ENCODE results near the gene HSPA6.
A peak's percentile ranks its signal among the peaks of the same experiment; 100 is the strongest.
"Not testable (repeated sequence)": the region's sequence is repeated elsewhere in the genome, so short reads cannot be mapped to it uniquely, and the experiment has no call there.

HSPA6 gene

DNA sequence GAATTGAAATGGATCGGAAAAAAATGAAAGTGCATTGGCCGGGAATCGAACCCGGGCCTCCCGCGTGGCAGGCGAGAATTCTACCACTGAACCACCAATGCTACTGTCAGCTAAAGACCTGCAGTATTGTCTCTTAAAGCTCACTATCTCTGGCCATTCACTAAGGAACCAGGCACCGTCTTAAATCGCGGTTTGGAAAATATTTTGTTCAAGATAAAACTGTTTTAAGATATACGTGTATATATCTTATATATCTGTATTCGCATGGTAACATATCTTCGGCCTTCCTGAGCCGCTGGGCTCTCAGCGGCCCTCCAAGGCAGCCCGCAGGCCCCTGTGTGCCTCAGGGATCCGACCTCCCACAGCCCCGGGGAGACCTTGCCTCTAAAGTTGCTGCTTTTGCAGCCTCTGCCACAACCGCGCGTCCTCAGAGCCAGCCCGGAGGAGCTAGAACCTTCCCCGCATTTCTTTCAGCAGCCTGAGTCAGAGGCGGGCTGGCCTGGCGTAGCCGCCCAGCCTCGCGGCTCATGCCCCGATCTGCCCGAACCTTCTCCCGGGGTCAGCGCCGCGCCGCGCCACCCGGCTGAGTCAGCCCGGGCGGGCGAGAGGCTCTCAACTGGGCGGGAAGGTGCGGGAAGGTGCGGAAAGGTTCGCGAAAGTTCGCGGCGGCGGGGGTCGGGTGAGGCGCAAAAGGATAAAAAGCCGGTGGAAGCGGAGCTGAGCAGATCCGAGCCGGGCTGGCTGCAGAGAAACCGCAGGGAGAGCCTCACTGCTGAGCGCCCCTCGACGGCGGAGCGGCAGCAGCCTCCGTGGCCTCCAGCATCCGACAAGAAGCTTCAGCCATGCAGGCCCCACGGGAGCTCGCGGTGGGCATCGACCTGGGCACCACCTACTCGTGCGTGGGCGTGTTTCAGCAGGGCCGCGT is at the start of gene HSPA6:
Gene HSPA6, plus strand, starts transcription at position 724 of the 925 bp plus-strand sequence. Its CDS starts 119 bp downstream, at position 843.
- DNase-seq = peak; percentile 74

DNA sequence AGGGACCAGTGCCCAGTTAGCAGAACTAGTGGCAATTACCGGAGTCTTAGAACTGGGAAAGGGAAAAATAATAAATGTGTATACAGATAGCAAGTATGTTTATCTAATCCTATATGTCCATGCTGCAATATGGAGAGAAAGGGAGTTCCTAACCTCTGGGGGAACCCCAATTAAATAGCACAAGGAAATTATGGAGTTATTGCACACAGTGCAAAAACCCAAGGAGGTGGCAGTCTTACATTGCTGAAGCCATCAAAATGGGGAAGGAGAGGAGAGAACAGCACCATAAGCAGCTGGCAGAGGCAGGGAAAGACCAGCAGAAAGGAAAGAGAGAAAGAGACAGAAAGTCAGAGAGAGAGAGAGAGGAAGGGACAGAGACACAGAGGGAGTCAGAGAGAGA is 46.6 kb upstream of the HSPA6 start:
- not testable (repeated sequence) for DNase-seq

DNA sequence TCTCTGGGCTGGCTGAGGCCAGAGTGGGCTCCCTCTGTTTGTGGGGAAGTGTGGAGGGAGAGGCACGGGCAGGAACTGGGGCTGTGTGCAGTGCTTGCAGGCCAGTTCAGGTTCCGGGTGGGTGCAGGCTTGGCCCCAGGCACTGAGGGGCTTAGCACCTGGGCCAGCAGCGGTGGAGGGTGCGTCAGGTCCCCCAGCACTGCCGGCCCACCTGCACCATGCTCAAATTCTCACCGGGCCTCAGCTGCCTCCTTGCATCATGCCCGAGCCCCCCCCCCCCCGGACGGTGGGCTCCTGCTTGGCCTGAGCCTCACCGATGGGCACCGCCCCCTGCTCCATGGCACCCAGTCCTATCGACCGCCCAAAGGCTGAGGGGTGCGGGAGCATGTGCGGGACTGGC is 45.4 kb upstream of the HSPA6 start:
- no peak for DNase-seq

DNA sequence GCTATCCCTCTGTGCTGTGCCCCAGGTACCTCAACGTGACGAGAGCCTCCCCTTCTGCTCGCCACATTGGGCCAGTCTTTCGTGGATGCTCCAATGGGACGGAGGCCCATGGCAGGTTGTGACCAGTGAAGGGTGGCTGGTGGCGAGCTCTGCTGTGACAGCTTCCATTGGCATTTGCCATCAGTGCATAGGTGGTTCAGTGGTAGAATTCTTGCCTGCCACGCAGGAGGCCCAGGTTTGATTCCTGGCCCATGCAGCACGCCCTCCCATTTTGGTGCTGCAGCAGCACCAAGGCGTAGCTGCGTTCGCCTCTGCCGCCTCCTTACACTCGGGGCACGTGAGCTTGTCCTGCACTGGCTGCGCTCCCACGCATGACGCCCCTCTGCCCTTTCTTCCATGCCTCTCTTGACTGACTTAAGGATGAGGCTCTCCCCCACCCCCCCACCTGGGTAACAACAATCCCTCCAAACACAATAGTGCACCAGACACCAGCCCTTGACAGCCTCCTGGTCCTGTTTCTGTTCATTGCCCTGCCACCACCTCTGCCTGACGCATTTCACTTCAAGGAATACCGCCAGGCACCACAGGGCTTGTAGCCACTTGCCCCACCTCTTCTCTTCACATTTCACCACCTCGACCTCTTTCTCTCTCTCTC is 43.8 kb upstream of the HSPA6 start:
- DNase-seq = no peak

DNA sequence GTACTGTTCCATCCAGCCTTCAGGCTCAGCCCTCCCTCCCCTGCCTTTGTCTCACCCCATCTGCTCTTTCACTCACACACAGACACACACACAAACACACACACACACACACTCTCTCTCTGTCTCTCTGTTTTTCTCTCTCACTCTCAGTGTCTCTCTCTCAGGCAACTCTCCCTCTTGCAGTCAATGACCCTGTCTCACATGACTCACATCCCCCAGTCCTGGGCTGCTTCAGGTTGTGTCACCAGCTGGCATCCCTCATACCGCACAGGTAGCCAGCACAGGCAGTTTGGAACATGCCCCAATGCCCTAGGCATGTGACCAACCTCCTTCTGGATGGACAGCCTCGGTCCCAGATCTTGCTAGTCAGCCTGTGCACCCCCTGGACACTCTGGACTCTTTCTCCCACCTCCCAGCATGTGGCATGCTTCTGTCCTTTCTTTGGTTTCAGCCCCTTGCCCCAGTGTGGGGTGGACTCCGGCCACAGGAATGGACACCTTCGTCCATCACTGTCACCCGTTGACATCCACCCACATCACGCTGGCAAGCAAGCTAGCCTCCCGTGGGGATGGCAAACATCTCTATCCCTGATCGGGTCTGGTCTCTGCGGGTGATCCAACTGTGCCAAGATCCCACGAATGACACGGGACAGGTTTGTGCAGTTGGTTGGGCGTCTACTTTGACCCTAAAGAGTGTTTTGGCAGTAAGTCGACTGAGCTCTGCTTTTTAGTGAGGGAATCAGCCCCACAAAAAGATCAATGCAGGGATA is 42.5 kb upstream of the HSPA6 start:
- no peak for DNase-seq

DNA sequence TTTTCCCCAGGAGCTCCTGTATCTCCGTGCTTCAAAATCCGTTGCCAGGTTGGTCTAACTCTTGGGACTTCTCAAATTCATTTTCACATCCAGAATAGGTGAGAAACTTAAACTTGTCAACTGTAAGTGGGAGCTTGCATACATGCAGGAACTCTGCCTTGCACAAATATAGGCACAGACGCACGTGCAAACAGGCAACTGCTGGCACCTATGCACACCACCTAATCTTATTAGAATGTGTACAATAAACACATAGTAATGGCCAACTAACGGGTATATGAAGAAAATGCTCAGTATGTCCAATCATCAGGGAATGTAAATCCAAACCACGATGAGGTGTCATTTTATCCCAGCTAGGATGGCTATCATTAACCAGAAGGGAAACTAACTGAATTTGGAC is 41.7 kb upstream of the HSPA6 start:
- DNase-seq = no peak

DNA sequence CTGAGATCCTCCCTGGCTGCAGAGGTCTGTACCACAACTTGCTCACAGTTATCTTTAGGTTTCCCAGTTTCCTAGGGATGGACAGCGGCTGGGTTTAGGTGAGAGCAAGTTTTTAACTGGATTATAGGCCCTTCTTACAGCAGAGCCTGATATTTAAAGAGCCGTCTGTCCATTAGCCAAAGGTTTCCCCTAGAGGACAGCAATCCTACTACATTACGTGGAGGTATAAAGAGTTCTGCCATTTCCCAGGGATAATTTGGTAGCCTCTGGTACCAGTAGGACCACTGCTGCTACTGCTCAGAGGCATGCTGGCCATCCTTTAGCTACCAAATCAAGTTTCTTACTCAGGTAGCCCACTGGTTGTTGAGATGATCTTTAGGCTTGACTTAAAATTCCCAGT is 41.0 kb upstream of the HSPA6 start:
- no peak for DNase-seq

DNA sequence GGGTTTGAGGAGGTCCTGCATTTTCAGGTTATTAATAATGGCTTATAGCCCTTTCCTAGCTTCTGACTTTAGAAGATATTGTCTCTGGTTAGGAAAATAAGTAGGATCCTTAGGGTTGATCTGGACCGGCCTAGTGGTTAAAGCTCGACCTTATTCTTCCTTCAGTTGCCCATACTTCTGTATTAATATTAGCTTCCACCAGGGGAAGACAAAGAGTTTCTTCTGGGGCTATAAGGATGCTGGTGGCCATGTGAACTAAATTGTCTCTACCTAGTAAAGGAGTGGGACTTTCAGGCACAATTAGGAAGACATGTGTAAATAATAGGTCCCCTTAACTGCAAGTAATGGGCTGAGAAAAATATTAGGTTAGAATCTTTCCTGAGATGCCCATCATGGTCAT is 39.7 kb upstream of the HSPA6 start:
- no peak for DNase-seq

DNA sequence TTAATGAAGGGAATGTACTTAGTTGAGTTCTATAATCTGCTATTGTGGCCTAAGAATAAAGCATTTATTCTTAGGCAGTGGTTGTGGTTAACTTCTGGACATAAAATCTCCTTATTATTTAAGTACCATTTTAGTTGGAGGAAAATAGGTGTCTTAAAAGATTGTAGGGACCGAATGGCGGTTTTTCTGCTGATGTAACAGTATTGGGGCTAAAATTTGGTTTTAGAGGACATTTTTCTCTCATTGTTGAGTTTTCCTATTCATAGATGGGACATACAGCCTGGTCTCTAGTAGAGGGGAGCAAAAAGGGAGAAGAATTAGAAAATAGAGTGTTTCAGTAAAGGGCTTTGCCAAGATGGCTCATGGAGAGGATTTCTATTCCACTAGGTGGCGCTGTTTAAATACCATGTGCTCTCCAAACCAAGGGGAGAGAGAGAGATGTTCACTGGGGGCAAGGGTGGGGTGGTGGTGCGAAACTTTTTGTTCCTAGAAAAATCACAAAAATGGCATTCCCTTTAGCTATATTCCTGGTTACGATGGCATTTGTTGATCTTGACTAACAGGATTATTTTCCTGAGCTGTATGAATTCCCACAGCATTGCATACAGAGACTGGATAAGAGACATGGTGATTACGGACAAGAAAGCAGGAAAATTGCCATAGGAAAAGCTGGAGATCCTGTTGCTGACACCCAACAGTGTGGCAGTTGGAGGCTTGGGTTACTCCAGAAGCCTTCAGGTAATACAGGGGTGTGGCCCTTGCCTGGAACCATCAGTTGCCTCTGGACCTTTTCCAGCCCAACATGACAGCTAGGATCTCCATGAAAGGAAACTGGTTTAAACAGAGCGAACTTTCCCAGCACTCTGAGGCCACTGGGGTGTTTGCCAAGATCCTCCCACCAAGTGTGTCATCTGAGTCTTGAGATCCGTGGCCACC is 37.3 kb upstream of the HSPA6 start:
- peak; percentile 62 for DNase-seq

DNA sequence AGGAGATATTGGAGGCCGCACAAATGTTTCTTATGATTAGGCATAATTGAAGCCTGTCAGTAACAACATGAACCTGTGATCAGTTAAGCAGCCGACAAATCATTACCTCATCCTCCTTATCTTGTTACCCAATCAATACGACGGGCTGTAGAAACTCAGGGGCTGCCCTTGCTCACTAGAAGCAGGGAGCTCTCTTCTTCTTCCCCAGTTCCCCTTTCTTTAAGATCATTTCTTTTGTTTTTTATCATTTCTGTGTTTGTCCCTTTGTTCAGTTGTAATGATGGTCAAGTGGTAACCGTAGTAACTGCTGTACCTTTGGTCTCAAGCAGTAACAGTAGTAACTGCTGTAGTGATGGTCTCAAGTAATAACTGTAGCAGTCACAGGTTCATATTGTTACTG is 32.9 kb upstream of the HSPA6 start:
- no peak for DNase-seq

DNA sequence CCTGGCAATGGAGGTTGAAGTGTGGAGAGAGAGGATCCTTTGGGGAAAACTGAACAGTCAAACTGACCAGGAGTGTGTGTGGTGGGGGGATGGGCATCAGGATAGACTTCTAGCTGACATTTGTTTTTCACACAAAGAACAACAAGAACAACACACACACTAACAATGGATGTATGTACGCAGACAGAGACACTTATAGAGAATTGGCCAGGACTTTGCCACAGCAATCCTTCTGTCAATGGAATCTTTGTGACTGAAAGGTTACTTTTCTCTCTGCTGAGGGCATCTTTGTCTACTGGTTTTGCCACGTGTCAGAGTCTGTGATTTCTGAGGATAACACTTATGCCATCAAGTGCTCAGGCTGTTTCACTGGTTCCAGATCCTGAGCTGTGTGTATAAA is 31.5 kb upstream of the HSPA6 start:
- no peak for DNase-seq

DNA sequence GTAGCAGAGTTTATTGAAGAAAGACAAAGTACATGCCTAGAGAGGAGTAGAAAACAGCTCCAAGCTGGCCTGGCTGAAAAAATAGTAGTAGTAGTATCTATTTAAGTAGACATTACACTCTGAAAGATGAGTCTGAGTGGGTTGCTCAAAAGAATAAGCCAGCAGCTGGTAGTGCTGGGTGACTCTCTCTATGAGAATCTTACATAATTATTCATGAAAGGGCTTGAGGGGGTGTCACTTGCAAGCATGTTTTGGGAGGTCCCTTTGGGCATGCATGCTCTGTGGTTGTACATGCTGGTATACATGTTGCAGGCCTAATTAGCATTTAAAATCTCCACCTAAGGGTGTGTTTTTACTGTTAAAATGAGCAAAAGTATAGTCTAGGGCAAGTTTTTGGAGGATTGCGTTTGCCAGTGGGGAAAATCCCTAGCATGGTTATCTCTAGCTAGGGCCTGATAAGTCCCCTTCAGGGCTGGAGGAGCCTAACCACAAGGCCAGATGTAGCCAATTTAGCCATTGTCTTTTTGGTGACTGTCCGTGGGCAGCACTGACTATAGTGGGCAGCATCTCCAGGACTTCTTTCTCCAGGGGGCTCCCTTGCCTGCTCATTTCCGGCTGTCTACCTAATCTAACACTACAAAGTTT is 30.1 kb upstream of the HSPA6 start:
- no peak for DNase-seq

DNA sequence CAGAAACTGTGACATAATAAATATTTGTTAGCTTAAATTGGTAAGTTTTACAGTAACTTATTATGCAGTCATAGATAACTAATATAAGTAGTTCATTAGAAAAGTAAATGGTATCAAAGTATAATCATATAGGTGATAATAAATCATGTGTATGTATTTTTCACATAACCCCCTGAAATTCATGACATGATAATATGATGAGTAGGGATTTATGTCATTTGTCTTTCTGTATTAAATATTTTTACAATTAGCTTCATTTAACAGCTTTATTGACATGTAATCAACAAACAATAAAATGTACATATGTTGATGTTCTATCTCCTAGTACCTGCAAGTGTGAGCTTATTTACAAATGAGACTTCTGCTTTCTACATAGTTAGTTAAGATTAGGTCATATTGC is 28.9 kb upstream of the HSPA6 start:
- no peak for DNase-seq

DNA sequence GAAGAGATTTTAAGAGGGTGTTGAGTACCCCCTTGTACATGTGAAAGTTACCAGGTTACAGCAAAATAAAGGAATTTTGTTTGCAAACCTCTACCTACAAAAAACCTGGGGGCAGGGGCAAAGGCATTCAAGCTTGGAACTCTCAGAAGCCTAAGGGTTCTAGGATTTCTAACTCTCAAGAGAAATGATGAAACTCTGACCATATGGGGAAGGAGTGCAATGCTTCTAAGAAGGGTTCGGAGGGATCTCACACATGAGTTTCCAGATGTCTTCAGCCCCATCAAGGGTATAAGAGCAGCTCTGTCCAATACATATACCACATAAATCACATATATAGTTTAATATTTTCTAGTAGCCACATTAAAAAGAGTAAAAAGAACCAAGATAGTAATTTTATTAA is 26.4 kb upstream of the HSPA6 start:
- no peak for DNase-seq

DNA sequence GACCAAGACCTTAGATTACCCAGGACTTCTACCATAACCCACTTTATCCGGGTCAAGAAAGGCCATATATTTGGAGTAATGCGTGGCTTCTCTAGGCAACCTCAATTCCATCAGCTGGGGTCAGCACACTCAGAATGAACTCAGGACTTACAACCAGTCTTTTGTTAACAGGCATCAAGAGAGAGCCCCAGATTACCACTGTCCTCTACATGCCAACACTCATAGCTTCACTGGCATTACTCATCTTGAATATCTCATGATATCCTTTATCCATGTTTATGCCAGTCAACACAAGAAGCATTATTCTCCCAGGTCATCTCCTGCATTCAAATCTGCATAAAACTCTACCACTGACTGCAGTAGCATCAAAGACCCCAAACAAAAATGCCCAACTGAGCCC is 25.7 kb upstream of the HSPA6 start:
- DNase-seq = no peak

DNA sequence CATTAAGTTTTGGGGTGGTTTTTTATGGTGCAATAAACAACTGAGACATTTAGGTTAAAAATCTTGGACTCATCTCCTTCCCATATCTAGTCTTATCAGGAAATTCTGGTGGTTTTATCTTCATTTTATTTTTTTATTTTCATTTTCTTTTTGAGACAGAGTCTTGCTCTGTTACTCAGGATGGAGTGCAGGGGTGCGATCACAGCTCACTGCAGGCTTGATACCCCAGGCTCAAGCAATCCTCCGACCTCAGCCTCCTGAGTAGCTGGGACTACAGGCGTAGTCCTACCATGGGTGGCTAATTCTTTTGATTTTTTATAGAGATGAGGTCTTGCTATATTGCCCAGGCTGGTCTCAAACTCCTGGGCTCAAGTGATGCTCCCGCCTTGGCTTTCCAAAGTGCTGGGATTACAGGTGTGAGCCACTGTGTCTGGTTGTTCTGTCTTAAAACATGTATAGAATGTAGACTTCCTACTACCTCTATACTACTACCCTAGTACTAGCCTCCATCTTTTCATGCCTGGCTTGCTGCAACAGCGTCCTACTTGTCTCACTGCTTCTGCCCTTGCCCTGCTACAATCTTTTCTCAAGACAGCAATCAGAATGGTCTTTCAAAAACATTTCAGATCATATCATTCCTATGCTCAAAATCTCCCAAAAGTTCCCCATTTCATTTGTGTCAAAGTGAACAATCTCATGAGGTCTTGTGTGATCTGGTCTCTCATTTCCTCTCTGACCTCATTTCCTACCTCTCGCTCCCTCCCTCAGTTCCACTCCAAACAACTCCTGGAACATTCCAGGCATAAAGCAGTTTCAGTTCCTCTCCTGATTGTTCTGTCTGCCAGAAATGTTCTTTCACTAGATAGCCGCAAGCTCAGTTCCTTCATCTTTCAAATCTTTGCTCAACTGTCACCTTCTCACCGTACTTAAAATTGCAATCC is 25.0 kb upstream of the HSPA6 start:
- no peak for DNase-seq

DNA sequence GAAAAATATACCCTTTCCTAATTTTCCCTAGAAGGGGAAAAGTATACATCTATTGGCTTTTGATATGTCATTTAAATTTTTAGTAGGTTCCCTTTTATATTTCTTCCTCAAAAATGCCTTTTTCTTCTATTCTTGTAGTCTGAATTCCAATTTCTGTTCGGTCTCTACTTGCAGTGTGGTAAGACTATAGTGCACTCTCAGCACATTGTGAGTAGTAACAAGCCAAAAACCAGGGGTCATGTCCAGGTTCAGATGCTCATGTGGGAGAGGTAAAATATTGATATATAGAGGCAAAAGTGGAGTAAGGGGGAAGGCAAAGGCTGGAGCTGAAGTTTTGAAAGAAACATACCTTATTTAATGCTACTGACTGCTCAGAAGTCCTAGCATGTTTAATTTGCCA is 23.1 kb upstream of the HSPA6 start:
- no peak for DNase-seq

DNA sequence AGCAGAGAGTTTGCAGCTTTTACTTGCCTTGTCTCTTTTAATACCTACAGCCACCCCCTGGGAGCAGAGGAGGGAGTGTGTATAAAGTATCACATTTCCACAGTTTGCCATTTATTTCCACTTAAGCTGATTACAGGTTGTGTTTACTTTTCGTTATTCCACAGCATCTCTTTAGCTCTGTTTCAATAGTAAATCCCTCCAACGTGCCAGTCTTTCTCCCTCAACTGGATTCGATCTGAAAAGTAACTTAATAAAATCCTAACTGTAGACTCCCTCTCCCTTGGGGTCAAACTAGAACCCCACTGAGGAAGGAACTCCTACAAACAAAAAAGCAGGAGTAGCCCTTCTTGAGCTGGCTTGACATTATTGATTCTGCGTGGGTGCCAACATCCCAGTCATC is 22.2 kb upstream of the HSPA6 start:
- DNase-seq = peak; percentile 84

DNA sequence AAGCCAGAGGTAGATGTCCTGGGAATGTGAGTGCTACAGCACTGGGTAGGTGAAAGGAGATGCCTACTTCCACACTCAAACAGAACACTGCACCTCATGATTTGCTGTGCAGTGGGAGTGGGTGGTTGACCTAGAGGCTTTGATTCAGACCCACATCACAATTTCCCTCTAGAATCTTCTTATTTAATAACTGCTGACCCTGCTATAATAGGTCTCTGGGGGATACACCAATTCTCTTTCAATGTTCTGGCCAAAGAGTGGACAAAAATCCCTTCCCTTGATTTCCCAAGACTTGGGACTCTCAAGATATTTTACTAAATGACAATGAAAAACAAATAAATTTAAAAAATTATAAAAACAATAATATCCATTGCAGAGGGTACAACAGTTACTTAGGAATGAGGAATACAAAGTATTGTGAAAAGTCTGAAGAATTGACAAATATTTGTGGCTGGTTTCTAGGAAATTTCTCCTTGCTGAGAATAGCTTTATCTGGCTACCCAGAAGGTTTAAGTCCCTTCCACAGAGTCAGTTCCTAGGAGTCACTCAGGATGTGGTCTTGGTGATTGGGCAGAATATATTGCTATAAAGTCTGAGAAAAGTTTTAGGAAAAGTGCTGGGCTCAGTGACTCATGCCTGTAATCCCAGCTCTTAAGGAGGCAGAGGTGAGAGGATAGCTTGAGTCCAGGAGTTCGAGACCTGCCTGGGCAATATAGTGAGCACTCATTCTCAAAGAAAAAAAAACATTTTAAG is 21.5 kb upstream of the HSPA6 start:
- no peak for DNase-seq

DNA sequence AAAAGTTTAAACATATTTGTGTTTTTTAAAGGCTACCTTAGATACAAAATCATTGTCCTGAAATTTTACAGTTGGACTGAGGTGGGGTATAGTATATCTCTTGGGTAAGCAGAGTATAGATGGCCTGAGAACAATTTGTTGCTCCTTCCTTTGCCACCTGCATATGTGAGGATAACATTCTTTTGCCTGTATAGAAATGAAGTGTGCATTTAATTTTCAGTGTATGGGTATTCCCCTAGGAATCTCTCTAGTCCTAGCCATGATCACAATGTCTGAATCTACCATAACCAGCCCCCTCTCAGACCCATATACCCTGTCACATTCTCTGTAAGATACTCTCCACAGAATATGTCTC is 21.0 kb upstream of the HSPA6 start:
- no peak for DNase-seq

All from NCI-H1092 (cell line).